ENCODE measurements around the gene ECE1. TPM values are rescaled to one million over a fixed set of nuclear protein-coding genes. Genes with fewer than 3 reads are reported as not detected.

ECE1 gene
- total RNA-seq, 1 donor from 2014 or later, result 37.2 TPM

GRCh38 chr1:21168444-21168843, 121.8 kb downstream of the ECE1 start:
- DNase-seq (ENCODE audit: extremely low spot score, unreplicated experiment), result no peak
- Mint-ChIP-seq H3K27me3 (no peaks in the 10 kb centered on the region), H3K4me1 (ENCODE audit: unreplicated experiment) (peaks cover 12% of the 10 kb centered on the region), H3K9me3 (peaks cover 10% of the 10 kb centered on the region), H3K27ac (no peak overlapping the region), H3K36me3 (peaks cover 40% of the 10 kb centered on the region), H3K4me3 (no peak overlapping the region)
- TF ChIP-seq, protein P1, sequence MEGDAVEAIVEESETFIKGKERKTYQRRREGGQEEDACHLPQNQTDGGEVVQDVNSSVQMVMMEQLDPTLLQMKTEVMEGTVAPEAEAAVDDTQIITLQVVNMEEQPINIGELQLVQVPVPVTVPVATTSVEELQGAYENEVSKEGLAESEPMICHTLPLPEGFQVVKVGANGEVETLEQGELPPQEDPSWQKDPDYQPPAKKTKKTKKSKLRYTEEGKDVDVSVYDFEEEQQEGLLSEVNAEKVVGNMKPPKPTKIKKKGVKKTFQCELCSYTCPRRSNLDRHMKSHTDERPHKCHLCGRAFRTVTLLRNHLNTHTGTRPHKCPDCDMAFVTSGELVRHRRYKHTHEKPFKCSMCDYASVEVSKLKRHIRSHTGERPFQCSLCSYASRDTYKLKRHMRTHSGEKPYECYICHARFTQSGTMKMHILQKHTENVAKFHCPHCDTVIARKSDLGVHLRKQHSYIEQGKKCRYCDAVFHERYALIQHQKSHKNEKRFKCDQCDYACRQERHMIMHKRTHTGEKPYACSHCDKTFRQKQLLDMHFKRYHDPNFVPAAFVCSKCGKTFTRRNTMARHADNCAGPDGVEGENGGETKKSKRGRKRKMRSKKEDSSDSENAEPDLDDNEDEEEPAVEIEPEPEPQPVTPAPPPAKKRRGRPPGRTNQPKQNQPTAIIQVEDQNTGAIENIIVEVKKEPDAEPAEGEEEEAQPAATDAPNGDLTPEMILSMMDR (conservative IDR thresholded peaks at IDR 0.05), result no peak

Other genes with a start within 250 kb of the ECE1 start
- 54.9 and 71.5 TPM in 2 replicates for gene EIF4G3, start 113.6 kb downstream of the ECE1 start, total RNA-seq (ENCODE audit: low replicate concordance)
- 13.6 and 13.7 TPM in 2 replicates for gene NBPF3, start 149.7 kb upstream of the ECE1 start, total RNA-seq (ENCODE audit: low replicate concordance)
- gene ALPL, start 219.0 kb upstream of the ECE1 start, total RNA-seq (ENCODE audit: low replicate concordance), result 2.5 and 43.1 TPM in 2 replicates

All from type B pancreatic cell (in vitro differentiated cells).